GM12878 (cell line): ENCODE results near the gene TPGS1. TPM values are rescaled to one million over a fixed set of nuclear protein-coding genes. Genes with fewer than 3 reads are reported as not detected.

Experiments used
- CHD1 ChIP-seq: IDR thresholded peaks from 2 replicates; pipeline ENCODE4 v1.6.1; 2012; ENCODE audit warnings: low read depth, low read length, improper control_type of control experiment
- CUX1 ChIP-seq: IDR thresholded peaks from 2 replicates; pipeline ENCODE4 v1.6.1; 2012; ENCODE audit warnings: improper control_type of control experiment, low read depth, low read length; ENCODE audit not compliant: insufficient replicate concordance
- E2F8 ChIP-seq: fragments of 450-650 bp; IDR thresholded peaks from 2 replicates; pipeline ENCODE4 v1.6.1; 2018; ENCODE audit warnings: mild to moderate bottlenecking, low read depth, moderate library complexity; ENCODE audit not compliant: partially characterized antibody
- MXI1 ChIP-seq: fragments of 150-350 bp; IDR thresholded peaks from 2 replicates; pipeline ENCODE4 v1.6.1; 2011; ENCODE audit warnings: low read depth, mild to moderate bottlenecking, inconsistent platforms, low read length, improper control_type of control experiment
- NBN ChIP-seq: fragments of 450-650 bp; IDR thresholded peaks from 2 replicates; pipeline ENCODE4 v1.6.1; 2016
- NKRF ChIP-seq: fragments of 450-650 bp; conservative IDR thresholded peaks from 2 replicates; pipeline ENCODE4 v1.6.1; 2017; ENCODE audit warnings: mild to moderate bottlenecking, moderate library complexity
- NR2F1 ChIP-seq: fragments of 450-650 bp; conservative IDR thresholded peaks from 2 replicates; pipeline ENCODE4 v1.6.1; 2017; ENCODE audit warnings: mild to moderate bottlenecking
- PAX5 ChIP-seq: IDR thresholded peaks from 2 replicates; pipeline ENCODE4 v1.6.1; 2011; ENCODE audit warnings: low read depth, low read length, borderline replicate concordance
- PML ChIP-seq: IDR thresholded peaks from 2 replicates; pipeline ENCODE4 v1.6.1; 2012; ENCODE audit warnings: low read length, inconsistent platforms
- POLR2A ChIP-seq: IDR thresholded peaks from 2 replicates; pipeline ENCODE4 v1.6.1; 2011; ENCODE audit warnings: low read depth, mild to moderate bottlenecking, low read length
- RAD51 ChIP-seq: fragments of 450-650 bp; IDR thresholded peaks from 2 replicates; pipeline ENCODE4 v1.6.1; 2016; ENCODE audit warnings: moderate library complexity, mild to moderate bottlenecking, inconsistent platforms
- SMAD1 ChIP-seq: fragments of 450-650 bp; IDR thresholded peaks from 2 replicates; pipeline ENCODE4 v1.6.1; 2018; ENCODE audit warnings: mild to moderate bottlenecking, low read depth; ENCODE audit not compliant: partially characterized antibody
- SMAD5 ChIP-seq: IDR thresholded peaks from 2 replicates; pipeline ENCODE4 v1.6.1; 2016; ENCODE audit warnings: antibody characterized with exemption, low read depth
- SREBF1 ChIP-seq: IDR thresholded peaks from 2 replicates; pipeline ENCODE4 v1.6.1; 2012; ENCODE audit warnings: mild to moderate bottlenecking, low read length
- SUPT20H ChIP-seq: IDR thresholded peaks from 2 replicates; pipeline ENCODE4 v1.6.1; 2011; ENCODE audit warnings: low read depth, mild to moderate bottlenecking, low read length, moderate library complexity, borderline replicate concordance; ENCODE audit not compliant: control insufficient read depth
- TAF1 ChIP-seq: IDR thresholded peaks from 2 replicates; pipeline ENCODE4 v1.6.1; 2011; ENCODE audit warnings: mild to moderate bottlenecking, low read depth, low read length, borderline replicate concordance
- ZNF622 ChIP-seq: fragments of 450-650 bp; IDR thresholded peaks from 2 replicates; pipeline ENCODE4 v1.6.1; 2017; ENCODE audit warnings: mild to moderate bottlenecking, inconsistent platforms
- polyA plus RNA-seq, 11 experiments: library from polyadenylated mRNA; depleted of rRNA in 4 of 11; unstranded in 6 of 11; stranded (reverse) in 5 of 11; fragments of >200 nt; fragmentation: Nextera tagmentation in 4 of 11; fragmentation: Illumina TruSeq in 1 of 11; extraction: Ambion mirVana in 4 of 11; extraction: Trizol in 1 of 11; gene quantifications; 1 replicate in 1 of 11; 2 replicates in 10 of 11; pipeline versions ENCODE4 v1.2.1 to v1.2.3, GENCODE V29; 2011 to 2016; ENCODE audit warnings: inconsistent platforms in 2 of 11, missing spikeins in 2 of 11, low read depth in 1 of 11
- total RNA-seq, 4 experiments: library from RNA; depleted of rRNA in 3 of 4; stranded (reverse); fragments of >200 nt in 3 of 4; fragmentation: Illumina TruSeq in 1 of 4; extraction: Trizol in 1 of 4; gene quantifications; 2 replicates each; pipeline versions ENCODE4 v1.2.1 to v1.2.3, GENCODE V29; 2013 to 2021
- TF ChIP-seq, protein P1 (sequence below): fragments of 450-650 bp; formaldehyde crosslinking; IDR thresholded peaks from 2 replicates; pipeline ENCODE4 v1.4.0; 2022; ENCODE audit warnings: mild to moderate bottlenecking, moderate library complexity

Gene TPGS1
- total and polyA plus RNA-seq, 10 of the 15 experiments (the other 5 are each of a cell fraction or from before 2014, with no cell fraction given) = 0.24 to 24.7 (median 7.7) TPM; not detected in 2

DNA sequence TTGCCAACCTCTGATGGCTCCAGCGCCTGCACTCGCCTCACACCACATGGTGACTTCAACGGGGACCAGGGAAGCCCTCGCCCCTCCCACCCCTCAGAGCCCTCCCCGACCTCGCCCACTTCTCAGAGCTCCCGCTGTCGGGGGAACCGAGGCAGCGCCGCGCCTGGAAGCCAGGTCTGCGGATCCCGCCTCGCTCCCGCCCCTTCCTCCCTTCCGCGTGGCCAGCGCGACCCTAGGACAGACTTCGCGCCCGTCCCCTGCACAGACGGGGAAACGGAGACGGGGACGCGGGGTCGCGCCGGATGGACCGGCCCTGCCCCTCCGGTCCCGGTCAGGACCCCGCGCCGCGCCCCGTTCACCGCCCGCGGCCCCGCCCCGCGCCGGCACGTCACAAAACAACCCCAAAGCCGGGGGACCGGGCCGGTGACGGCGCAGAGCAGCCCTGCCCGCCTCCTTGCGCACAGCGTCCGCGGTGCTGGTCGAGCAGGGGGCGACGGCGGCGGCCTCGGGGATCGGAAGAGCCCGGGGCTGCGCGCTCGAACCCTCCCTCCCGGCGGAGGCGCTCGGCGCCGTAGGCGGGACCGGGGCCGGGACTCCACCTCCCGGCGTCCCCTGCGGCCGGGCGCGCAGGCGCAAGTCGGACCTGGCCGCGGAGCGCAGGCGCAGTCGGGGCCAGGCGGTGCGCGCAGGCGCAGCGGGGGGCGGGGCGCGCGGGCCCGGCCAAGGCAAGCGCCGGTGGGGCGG lies 23.9 kb downstream of the TPGS1 start (continued):
- TF ChIP-seq SMAD1 (no peak), NKRF (peak; percentile 85), ZNF622 (no peak), POLR2A (peak; percentile 67), SUPT20H (no peak), NBN (no peak), PAX5 (no peak), MXI1 (no peak), CHD1 (no peak), PML (no peak), NR2F1 (peak; percentile 79; the same call in 1 of the 2 replicates), RAD51 (no peak), E2F8 (no peak), SMAD5 (no peak), TAF1 (peak; percentile 70; the same call in 1 of the 2 replicates), CUX1 (no peak), SREBF1 (no peak)
- TF ChIP-seq, protein P1, sequence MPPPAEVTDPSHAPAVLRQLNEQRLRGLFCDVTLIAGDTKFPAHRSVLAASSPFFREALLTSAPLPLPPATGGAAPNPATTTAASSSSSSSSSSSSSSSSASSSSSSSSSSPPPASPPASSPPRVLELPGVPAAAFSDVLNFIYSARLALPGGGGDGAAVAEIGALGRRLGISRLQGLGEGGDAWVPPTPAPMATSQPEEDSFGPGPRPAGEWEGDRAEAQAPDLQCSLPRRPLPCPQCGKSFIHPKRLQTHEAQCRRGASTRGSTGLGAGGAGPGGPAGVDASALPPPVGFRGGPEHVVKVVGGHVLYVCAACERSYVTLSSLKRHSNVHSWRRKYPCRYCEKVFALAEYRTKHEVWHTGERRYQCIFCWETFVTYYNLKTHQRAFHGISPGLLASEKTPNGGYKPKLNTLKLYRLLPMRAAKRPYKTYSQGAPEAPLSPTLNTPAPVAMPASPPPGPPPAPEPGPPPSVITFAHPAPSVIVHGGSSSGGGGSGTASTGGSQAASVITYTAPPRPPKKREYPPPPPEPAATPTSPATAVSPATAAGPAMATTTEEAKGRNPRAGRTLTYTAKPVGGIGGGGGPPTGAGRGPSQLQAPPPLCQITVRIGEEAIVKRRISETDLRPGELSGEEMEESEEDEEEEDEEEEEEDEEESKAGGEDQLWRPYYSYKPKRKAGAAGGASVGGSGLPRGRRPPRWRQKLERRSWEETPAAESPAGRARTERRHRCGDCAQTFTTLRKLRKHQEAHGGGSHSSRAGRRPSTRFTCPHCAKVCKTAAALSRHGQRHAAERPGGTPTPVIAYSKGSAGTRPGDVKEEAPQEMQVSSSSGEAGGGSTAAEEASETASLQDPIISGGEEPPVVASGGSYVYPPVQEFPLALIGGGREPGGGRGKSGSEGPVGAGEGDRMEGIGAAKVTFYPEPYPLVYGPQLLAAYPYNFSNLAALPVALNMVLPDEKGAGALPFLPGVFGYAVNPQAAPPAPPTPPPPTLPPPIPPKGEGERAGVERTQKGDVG (CRISPR knock-in tag) = no peak
